Measurements from ENCODE around the gene CPSF2. TPM values are rescaled to one million over a fixed set of nuclear protein-coding genes. Genes with fewer than 3 reads are reported as not detected.

CPSF2 gene
- polyA plus RNA-seq, 1 of the 3 experiments (the other 2 are of a cell fraction): 11.7 TPM

DNA sequence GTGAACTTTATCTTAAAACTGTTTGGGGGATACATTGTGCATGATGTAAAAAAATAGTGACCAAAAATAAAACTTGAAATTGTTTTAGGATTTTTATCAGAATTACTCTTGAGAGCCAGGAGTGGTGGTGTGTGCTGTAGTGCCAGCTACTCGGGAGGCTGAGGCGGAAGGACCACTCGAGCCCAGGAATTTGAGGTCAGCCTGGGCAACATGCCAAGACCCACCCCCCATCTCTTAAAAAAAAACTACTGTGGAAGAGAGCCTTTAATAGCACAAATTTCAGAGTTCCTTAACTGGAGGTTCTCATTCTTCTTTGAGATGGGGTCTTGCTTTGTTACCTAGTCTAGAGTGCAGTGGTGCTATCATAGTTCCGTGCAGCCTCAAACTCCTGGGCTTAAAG, 21.5 kb downstream of the CPSF2 start:
- Histone ChIP-seq H3K4me3 (ENCODE audit: low read depth in 2 of 2, low read length in 1 of 2) (no peak overlapping the region), H3K27me3 (ENCODE audit: insufficient read depth) (no peaks in the 10 kb centered on the region), H3K9me2 (no peaks in the 10 kb centered on the region), H3K79me2 (ENCODE audit: insufficient read depth) (peaks cover 4% of the 10 kb centered on the region; the same call in 1 of the 2 replicates), H4K20me1 (ENCODE audit: insufficient read depth) (no peaks in the 10 kb centered on the region), H3K36me3 (replicated peaks in 1 of 2; ENCODE audit: control insufficient read depth in 1 of 2, insufficient read depth in 2 of 2, low read length in 1 of 2) (peaks cover 70 to 87% of the 10 kb centered on the region in 2 experiments), H3K9me3 (no peaks in the 10 kb centered on the region), H3K27ac (ENCODE audit: low read depth in 2 of 2, low read length in 1 of 2) (no peak overlapping the region), H3K4me2 (no peak overlapping the region), H3F3A (replicated peaks; ENCODE audit: insufficient read depth) (peaks cover 3% of the 10 kb centered on the region), H3K9ac (no peak overlapping the region), H3K4me1 (ENCODE audit: control insufficient read depth in 1 of 2, insufficient read depth in 2 of 2, low read depth in 1 of 2, low read length in 1 of 2) (peaks cover 0 to 9% of the 10 kb centered on the region in 2 experiments; a peak in 2 of 4 replicates), H2AFZ (ENCODE audit: low read depth) (no peak overlapping the region)
- POLR2A ChIA-PET: no interaction called here
- 93% methylated on average over 4 of the region's 4 CpGs for WGBS (ENCODE audit: low lambda C conversion rate)
- TF ChIP-seq FOXJ3 (CRISPR knock-in tag; IDR thresholded peaks at IDR 0.05): no peak
- TF ChIP-seq SMC3 (IDR thresholded peaks at IDR 0.05; ENCODE audit: low read depth, low read length): no peak
- peak; percentile 52 for TF ChIP-seq NFIC (IDR thresholded peaks at IDR 0.05; ENCODE audit: borderline replicate concordance)
- TF ChIP-seq, protein P1, sequence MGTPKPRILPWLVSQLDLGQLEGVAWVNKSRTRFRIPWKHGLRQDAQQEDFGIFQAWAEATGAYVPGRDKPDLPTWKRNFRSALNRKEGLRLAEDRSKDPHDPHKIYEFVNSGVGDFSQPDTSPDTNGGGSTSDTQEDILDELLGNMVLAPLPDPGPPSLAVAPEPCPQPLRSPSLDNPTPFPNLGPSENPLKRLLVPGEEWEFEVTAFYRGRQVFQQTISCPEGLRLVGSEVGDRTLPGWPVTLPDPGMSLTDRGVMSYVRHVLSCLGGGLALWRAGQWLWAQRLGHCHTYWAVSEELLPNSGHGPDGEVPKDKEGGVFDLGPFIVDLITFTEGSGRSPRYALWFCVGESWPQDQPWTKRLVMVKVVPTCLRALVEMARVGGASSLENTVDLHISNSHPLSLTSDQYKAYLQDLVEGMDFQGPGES (IDR thresholded peaks at IDR 0.05; ENCODE audit: low read depth, low read length): no peak
- no peak for TF ChIP-seq TAF1 (IDR thresholded peaks at IDR 0.05; ENCODE audit: borderline replicate concordance, low read depth, low read length)
- CTCF ChIA-PET: interaction anchor here (2.8 kb wide), 1 partner anchor 9 kb away, joined by 24 read pairs; no protein-coding TSS in a partner anchor
- DNase-seq: no peak

DNA sequence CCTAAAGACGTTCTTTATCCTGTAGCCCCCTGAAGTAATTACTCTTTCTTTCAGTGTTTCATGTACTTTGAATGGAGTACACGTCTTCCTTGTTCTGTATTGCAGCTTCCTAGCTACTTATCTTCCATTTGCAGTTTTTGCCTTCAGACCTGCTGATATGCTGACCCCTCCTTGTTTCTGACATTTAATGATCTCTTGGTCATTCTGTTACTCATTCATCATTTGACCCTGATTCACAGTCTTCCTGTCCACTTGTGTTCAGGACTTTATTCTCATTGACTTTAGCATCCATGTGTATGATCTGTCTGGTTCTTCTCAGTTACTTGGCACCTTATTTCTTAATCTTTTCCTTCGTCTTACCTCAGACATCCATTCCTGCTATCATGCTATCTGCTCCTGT, 22.2 kb downstream of the CPSF2 start:
- H3K9me3 ChIP-seq: no peaks in the 10 kb centered on the region
- peaks cover 67 to 85% of the 10 kb centered on the region in 2 experiments for H3K36me3 ChIP-seq (replicated peaks in 1 of 2; ENCODE audit: control insufficient read depth in 1 of 2, insufficient read depth in 2 of 2, low read length in 1 of 2)
- no peak overlapping the region for H3K9ac ChIP-seq
- no peak overlapping the region for H2AFZ ChIP-seq (ENCODE audit: low read depth)
- no peak for DNase-seq
- H3F3A ChIP-seq (replicated peaks; ENCODE audit: insufficient read depth): peaks cover 3% of the 10 kb centered on the region
- CTCF ChIA-PET: interaction anchor here (0.8 to 2.8 kb wide), 3 partner anchors 9 to 21 kb away, joined by 3 to 24 read pairs (median 4); no protein-coding TSS in a partner anchor
- no peak overlapping the region for H3K4me3 ChIP-seq (ENCODE audit: low read depth in 2 of 2, low read length in 1 of 2)
- peaks cover 0 to 9% of the 10 kb centered on the region in 2 experiments; a peak in 2 of 4 replicates for H3K4me1 ChIP-seq (ENCODE audit: control insufficient read depth in 1 of 2, insufficient read depth in 2 of 2, low read depth in 1 of 2, low read length in 1 of 2)
- no peak overlapping the region for H3K4me2 ChIP-seq
- peaks cover 4% of the 10 kb centered on the region; the same call in 1 of the 2 replicates for H3K79me2 ChIP-seq (ENCODE audit: insufficient read depth)
- peak overlapping the region in 1 of 2 experiments; percentile 38; a peak in 1 of 4 replicates for H3K27ac ChIP-seq (ENCODE audit: low read depth in 2 of 2, low read length in 1 of 2)
- TF ChIP-seq TAF1 (IDR thresholded peaks at IDR 0.05; ENCODE audit: borderline replicate concordance, low read depth, low read length): no peak
- TF ChIP-seq RAD21 (IDR thresholded peaks at IDR 0.05; ENCODE audit: low read length): no peak
- TF ChIP-seq SIN3A (IDR thresholded peaks at IDR 0.05; ENCODE audit: borderline replicate concordance, low read depth, low read length): no peak
- no peak for TF ChIP-seq TEAD4 (IDR thresholded peaks at IDR 0.05; ENCODE audit: borderline replicate concordance, insufficient read depth)
- TF ChIP-seq, protein P2, sequence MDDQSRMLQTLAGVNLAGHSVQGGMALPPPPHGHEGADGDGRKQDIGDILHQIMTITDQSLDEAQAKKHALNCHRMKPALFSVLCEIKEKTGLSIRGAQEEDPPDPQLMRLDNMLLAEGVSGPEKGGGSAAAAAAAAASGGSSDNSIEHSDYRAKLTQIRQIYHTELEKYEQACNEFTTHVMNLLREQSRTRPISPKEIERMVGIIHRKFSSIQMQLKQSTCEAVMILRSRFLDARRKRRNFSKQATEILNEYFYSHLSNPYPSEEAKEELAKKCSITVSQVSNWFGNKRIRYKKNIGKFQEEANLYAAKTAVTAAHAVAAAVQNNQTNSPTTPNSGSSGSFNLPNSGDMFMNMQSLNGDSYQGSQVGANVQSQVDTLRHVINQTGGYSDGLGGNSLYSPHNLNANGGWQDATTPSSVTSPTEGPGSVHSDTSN (IDR thresholded peaks at IDR 0.05): no peak
- POLR2A ChIA-PET: no interaction called here
- H3K27me3 ChIP-seq (ENCODE audit: insufficient read depth): no peaks in the 10 kb centered on the region
- H3K9me2 ChIP-seq: no peaks in the 10 kb centered on the region
- 89% methylated on average over 3 of the region's 3 CpGs for WGBS (ENCODE audit: low lambda C conversion rate)
- H4K20me1 ChIP-seq (ENCODE audit: insufficient read depth): no peaks in the 10 kb centered on the region
